GM12878 (cell line): ENCODE data around the gene TNFAIP3.

Experiments used
- CHD4 ChIP-seq: fragments of 200-600 bp; sonication (generic); IDR thresholded peaks from 2 replicates; pipeline ENCODE4 v1.6.1; 2016; ENCODE audit warnings: mild to moderate bottlenecking
- SIN3A ChIP-seq: IDR thresholded peaks from 2 replicates; pipeline ENCODE4 v1.6.1; 2012; ENCODE audit warnings: low read depth, low read length, improper control_type of control experiment
- TF ChIP-seq, protein P1 (sequence below), 3 experiments: IDR thresholded peaks in 2 of 3; conservative IDR thresholded peaks in 1 of 3; 2 replicates each; pipeline ENCODE4 v1.5.1; 2011; ENCODE audit warnings: low read depth in 3 of 3, low read length in 3 of 3, mild to moderate bottlenecking in 3 of 3, control low read depth in 2 of 3, moderate library complexity in 2 of 3, inconsistent platforms in 1 of 3, mixed read lengths in 1 of 3; ENCODE audit not compliant: control insufficient read depth in 2 of 3, insufficient read depth in 1 of 3; ENCODE audit errors: extremely low read depth in 1 of 3

DNA sequence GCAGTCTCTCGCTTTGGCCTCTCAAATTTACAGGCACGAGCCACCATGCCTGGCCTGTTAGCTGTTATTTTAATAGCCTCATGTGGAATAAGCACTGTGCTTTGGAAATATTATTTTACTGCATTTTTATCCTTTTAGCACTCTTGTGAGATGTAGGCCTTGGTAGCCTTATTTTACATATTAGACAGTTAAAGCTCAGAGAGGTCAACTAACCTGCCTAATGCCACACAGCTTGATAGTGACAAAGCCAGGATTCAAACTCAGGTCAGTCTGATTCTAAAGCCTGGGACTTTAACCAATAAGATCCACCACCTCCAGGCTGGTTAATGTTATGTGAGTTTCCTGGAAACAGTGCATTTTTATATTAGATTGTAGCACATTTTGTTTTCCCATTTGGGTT is 9.5 kb downstream of the TNFAIP3 start:
- TF ChIP-seq, protein P1, sequence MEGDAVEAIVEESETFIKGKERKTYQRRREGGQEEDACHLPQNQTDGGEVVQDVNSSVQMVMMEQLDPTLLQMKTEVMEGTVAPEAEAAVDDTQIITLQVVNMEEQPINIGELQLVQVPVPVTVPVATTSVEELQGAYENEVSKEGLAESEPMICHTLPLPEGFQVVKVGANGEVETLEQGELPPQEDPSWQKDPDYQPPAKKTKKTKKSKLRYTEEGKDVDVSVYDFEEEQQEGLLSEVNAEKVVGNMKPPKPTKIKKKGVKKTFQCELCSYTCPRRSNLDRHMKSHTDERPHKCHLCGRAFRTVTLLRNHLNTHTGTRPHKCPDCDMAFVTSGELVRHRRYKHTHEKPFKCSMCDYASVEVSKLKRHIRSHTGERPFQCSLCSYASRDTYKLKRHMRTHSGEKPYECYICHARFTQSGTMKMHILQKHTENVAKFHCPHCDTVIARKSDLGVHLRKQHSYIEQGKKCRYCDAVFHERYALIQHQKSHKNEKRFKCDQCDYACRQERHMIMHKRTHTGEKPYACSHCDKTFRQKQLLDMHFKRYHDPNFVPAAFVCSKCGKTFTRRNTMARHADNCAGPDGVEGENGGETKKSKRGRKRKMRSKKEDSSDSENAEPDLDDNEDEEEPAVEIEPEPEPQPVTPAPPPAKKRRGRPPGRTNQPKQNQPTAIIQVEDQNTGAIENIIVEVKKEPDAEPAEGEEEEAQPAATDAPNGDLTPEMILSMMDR (IDR thresholded peaks at IDR 0.05 in 2 of 3, conservative IDR thresholded peaks at IDR 0.05 in 1 of 3; ENCODE audit: control insufficient read depth in 2 of 3, extremely low read depth in 1 of 3, insufficient read depth in 1 of 3, low read depth in 3 of 3, low read length in 3 of 3): no peak
- TF ChIP-seq CHD4 (no peak), SIN3A (no peak)
